Measurements from ENCODE around the gene ABCA6.
"Not testable (repeated sequence)": the region's sequence is repeated elsewhere in the genome, so short reads cannot be mapped to it uniquely, and the experiment has no call there.

The ABCA6 gene

DNA sequence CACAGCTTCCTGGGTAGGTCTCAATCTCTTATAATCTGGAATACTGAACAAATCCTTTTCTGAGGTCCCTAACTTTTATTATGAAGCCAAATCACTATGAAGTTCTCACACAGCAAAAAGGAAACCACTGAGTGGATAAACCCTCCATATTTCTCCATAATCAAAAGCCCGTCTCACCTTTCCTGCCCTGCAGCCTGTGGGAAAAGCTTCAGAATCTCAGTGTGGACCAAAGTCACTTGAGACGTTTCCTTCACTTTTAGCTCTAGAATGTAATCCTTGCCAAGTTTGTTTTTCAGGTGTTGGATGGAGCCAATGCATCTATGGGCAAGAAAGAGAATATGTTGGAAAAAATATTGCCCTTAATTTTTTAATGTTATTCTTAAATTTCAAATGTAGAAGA is 59.0 kb downstream of the ABCA6 start:
- intact Hi-C loops (cut with DNase I) = no loop called here
- no peak for DNase-seq

- intact Hi-C loops (cut with DNase I) = no loop called here
- DNase-seq = no peak
These were observed 62.8 kb downstream of the ABCA6 start for GRCh38 chr17:69078864-69079263.

DNA sequence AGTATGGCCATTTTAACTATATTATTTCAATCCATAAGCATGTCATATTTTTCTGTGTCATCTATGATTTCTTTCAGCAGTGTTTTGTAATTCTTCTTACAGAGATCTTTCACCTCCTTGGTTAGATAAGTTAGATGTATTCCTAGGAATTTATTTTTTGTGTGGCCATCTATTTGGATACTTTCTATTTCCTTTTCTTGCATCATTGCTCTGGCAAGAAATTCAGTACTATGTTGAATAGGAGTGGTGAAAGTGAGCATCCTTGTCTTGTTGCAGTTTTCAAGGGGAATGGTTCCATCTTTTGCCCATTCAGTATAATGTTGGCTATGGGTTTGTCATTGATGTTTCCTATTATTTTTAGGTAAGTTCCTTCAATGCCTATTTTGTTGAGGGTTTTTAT is 65.9 kb downstream of the ABCA6 start:
- intact Hi-C loops (cut with DNase I) = no loop called here
- DNase-seq = no peak

GRCh38 chr17:69073392-69073791 is 68.3 kb downstream of the ABCA6 start:
- intact Hi-C loops (cut with DNase I); DNase-seq: not testable (repeated sequence)

GRCh38 chr17:69072803-69073256 is 68.9 kb downstream of the ABCA6 start:
- DNase-seq; intact Hi-C loops (cut with DNase I): not testable (repeated sequence)

DNA sequence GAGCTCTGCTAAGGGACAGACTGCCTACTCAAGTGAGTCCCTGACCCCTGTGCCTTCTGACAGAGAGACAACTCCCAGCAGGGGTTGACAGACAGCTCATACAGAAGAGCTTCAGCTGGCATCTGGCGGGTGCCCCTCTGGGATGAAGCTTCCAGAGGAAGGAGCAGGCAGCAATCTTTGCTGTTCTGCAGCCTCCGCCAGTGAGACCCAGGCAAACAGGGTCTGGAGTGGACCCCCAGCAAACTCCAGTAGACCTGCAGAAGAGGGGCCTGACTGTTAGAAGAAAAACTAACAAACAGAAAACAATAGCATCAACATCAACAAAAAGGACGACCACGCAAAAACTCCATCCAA is 70.5 kb downstream of the ABCA6 start:
- intact Hi-C loops (cut with DNase I) = not testable (repeated sequence)
- peak in 1 of 10 donors; percentile 44 for DNase-seq

GRCh38 chr17:69070378-69071232 is 71.1 kb downstream of the ABCA6 start:
- peak in 1 of 10 donors; percentile 63 for DNase-seq
- intact Hi-C loops (cut with DNase I) = not testable (repeated sequence)

- intact Hi-C loops (cut with DNase I) = loop anchor here (10.0 kb wide), 1 partner anchor 166 kb away; no protein-coding TSS in a partner anchor
- DNase-seq = no peak
These were observed 72.4 kb downstream of the ABCA6 start for GRCh38 chr17:69069226-69069750.

- intact Hi-C loops (cut with DNase I) = loop anchor here (10.0 kb wide), 1 partner anchor 167 kb away; no protein-coding TSS in a partner anchor
- no peak for DNase-seq
These were observed 74.2 kb downstream of the ABCA6 start for GRCh38 chr17:69067274-69068047.

DNA sequence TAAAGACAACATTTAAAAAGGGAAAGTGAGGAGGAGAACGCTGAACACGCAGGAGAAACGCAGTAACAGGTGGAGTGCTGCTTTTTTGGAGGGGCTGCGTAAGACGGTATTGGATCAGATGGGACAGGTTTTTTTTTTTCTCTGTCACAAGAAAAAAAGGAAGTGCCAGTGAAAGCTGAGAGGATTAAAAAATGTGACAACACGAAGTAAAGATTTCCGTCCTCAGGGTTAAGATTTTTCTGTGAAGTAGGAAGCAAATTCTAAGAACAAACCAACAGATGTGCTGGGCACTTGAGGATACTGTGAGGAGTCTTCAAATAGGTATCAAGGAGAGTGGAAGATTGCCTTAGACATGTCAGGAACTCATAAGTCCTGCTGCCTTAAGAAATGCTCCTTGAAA is 75.2 kb downstream of the ABCA6 start:
- intact Hi-C loops (cut with DNase I) = loop anchor here (10.0 kb wide), 1 partner anchor 168 kb away; no protein-coding TSS in a partner anchor
- DNase-seq = no peak

DNA sequence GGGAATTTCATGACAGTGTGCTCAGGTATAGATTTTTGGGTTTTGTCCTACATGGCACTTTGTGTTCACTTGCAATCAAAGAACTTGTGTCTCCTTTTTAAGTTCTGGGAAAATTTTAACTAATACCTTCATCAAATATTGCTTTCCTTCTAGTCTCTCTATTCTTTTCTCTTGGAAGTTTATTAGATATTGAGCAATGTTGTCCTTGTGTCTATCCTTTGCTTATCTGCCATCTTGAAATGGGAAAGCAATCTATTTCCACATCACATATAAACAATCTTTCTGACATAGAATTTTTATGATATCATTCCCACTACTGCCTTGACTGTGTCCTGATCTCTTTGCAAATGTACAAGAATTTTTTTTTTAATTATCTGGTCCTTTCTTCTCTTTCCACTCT is 76.6 kb downstream of the ABCA6 start:
- intact Hi-C loops (cut with DNase I) = loop anchor here (10.0 kb wide), 1 partner anchor 170 kb away; no protein-coding TSS in a partner anchor
- DNase-seq = no peak

DNA sequence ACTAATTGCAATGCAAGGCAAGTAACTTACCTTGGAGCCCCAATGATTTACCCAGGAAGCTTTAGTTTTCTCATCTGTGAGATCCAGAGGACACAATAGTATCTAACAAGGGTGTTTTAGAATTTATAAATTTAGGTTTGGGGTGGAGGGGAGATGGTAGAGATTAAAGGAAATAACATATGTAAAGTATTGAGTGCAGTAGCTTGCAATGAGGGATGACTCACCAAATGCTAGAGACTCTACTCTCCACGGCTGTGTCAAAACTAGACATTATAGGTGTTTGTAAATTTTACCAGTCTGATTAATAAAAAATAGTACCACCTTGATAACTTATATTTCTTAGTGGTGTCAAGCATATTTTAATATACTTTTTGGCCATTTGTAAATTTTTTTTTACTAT is 77.2 kb downstream of the ABCA6 start:
- intact Hi-C loops (cut with DNase I) = loop anchor here (10.0 kb wide), 1 partner anchor 170 kb away; no protein-coding TSS in a partner anchor
- DNase-seq = no peak

GRCh38 chr17:69064001-69064400 is 77.7 kb downstream of the ABCA6 start:
- intact Hi-C loops (cut with DNase I) = loop anchor here (10.0 kb wide), 1 partner anchor 171 kb away; no protein-coding TSS in a partner anchor
- DNase-seq = no peak

DNA sequence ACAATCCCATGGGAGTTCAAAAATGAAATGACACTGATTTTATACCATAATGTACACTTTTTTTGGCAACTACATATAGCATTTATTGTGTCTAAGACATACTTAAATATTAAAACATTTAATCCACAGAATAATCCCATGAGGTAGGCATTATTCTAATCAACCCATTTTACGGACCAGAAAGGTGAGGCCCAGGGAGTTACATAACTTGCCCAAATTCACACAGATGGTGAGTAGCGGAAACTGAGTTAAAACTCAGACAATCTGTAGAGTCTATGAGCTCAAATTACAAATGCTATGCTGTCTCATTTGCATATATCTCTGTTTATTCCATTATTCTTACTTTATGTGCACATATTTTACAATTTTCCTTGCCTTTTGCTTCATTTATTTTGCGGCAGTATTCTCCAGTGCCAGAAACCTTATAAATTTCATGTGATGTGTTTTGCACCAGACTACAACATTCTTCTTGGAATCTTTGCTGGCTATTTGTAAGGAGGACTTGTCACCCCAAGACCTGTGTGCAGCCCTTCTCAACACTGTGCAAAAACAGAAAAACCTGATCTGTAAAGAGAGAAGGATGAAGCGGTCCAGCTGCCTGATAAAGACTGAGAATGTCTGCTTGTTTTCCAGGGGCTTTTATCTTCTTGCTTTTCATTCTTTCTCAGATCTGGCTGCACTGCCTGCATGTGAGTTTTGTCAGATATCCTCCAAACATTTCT is 78.7 kb downstream of the ABCA6 start:
- intact Hi-C loops (cut with DNase I) = loop anchor here (10.0 kb wide), 1 partner anchor 172 kb away; no protein-coding TSS in a partner anchor
- DNase-seq = no peak

GRCh38 chr17:69061721-69062556 is 79.8 kb downstream of the ABCA6 start:
- intact Hi-C loops (cut with DNase I) = loop anchor here (10.0 kb wide), 1 partner anchor 173 kb away; no protein-coding TSS in a partner anchor
- no peak for DNase-seq

- intact Hi-C loops (cut with DNase I) = loop anchor here (10.0 kb wide), 1 partner anchor 174 kb away; no protein-coding TSS in a partner anchor
- DNase-seq = no peak
These were observed 80.9 kb downstream of the ABCA6 start, which contains the start of gene ABCA9 for GRCh38 chr17:69060822-69061221. ABCA9 (minus strand) TSS chr17:69060927; CDS start chr17:69051126, 9,801 bp downstream.

GRCh38 chr17:69059458-69060175 is 82.1 kb downstream of the ABCA6 start:
- intact Hi-C loops (cut with DNase I) = loop anchor here (10.0 kb wide), 2 partner anchors 75 to 175 kb away; no protein-coding TSS in a partner anchor
- DNase-seq = no peak

DNA sequence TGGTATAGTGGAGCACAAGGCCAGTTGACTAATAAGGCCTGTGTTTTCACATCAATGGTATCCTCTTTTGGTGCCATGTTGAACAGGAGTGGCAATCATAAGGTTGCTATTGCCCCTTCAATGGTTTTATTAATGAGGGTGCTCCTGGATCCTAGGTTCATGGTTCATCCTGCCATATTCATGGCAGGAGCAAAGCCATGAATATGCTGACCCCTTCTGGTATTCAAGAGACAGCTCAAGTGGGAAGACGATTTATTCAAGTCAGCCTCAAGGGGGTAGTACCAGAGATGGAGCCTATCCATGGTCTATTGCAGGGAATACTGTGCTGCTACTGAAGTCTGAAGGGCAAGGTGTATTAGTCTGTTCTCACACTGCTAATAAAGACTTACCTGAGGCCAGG is 83.5 kb downstream of the ABCA6 start:
- intact Hi-C loops (cut with DNase I) = loop anchor here (10.0 kb wide), 1 partner anchor 73 kb away; no protein-coding TSS in a partner anchor
- no peak for DNase-seq

Data from posterior cingulate gyrus (tissue), 11 donors.